ENCODE results near the gene UVRAG. TPM values are rescaled to one million over a fixed set of nuclear protein-coding genes. Genes with fewer than 3 reads are reported as not detected.

The UVRAG gene
- total RNA-seq (10 to 100 TPM; 20.2 to 22.3 TPM), polyA plus RNA-seq (10 to 100 TPM in 2 of 3 donors, 1 to 10 TPM in 1; 8.9 to 12.6 (median 10.4) TPM), total RNA-seq (26.7 to 50.7 (median 43.5) reads per million in 6 experiments)

- Mint-ChIP-seq H3K4me3 (peak within 1 kb of the TSS in 4 of 10 donors; percentile 91 to 97 (median 94)), H3K36me3 (no peaks in the 10 kb centered on the region), H3K27me3 (no peaks in the 10 kb centered on the region), H3K4me1 (peaks cover 2 to 30% (median 27%) of the 10 kb centered on the region in 4 donors), H3K9me3 (no peaks in the 10 kb centered on the region), H3K27ac (peak within 1 kb of the TSS in 7 of 10 donors; percentile 82 to 99 (median 97))
- DNase-seq (peak; percentile 94 to 99 (median 98)), ATAC-seq (peak; percentile 84 to 87)
- POLR2A ChIA-PET = interaction anchor here (0.6 to 0.8 kb wide), 4 partner anchors 9 to 54 kb away, joined by 3 to 4 read pairs (median 3); no protein-coding TSS in a partner anchor
Observed at GRCh38 chr11:75814677-75815344, at the start of gene UVRAG. UVRAG (plus strand) TSS chr11:75815210; CDS start chr11:75815408, 198 bp downstream.

GRCh38 chr11:75766443-75767227 lies 48.4 kb upstream of the UVRAG start:
- Mint-ChIP-seq H3K4me3 (peak overlapping the region in 2 of 10 donors; percentile 28 to 57), H3K27ac (peak overlapping the region in 1 of 10 donors; percentile 27), H3K9me3 (no peaks in the 10 kb centered on the region), H3K27me3 (peaks cover 2 to 25% (median 12%) of the 10 kb centered on the region in 5 donors), H3K4me1 (peaks cover 10 to 21% (median 15%) of the 10 kb centered on the region in 4 donors), H3K36me3 (no peaks in the 10 kb centered on the region)
- ATAC-seq (no peak), DNase-seq (no peak)
- POLR2A ChIA-PET = no interaction called here

DNA sequence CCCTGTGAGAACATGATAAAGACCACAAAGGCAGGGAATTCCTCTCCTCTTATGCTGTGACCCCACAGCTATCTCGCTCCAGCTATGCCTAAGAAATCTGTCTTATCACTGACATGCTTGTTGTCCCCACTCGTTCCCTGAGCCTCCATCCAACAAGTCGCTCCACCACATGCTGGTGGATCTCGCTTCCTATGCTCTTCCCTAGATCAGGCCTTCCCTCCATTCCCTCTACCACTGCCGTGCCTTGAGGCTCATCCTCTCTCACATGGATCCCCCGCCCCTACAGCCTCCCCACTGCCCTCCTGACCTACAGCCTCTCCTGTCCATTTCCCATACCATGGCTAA lies 47.8 kb upstream of the UVRAG start:
- H3K4me1 Mint-ChIP-seq = peaks cover 10 to 21% (median 15%) of the 10 kb centered on the region in 4 donors
- no peaks in the 10 kb centered on the region for H3K9me3 Mint-ChIP-seq
- peaks cover 2 to 25% (median 12%) of the 10 kb centered on the region in 5 donors for H3K27me3 Mint-ChIP-seq
- H3K27ac Mint-ChIP-seq = peak overlapping the region in 2 of 10 donors; percentile 27 to 37
- DNase-seq (no peak), ATAC-seq (no peak)
- H3K36me3 Mint-ChIP-seq = no peaks in the 10 kb centered on the region
- peak overlapping the region in 7 of 10 donors; percentile 5 to 69 (median 45) for H3K4me3 Mint-ChIP-seq
- POLR2A ChIA-PET = no interaction called here

DNA sequence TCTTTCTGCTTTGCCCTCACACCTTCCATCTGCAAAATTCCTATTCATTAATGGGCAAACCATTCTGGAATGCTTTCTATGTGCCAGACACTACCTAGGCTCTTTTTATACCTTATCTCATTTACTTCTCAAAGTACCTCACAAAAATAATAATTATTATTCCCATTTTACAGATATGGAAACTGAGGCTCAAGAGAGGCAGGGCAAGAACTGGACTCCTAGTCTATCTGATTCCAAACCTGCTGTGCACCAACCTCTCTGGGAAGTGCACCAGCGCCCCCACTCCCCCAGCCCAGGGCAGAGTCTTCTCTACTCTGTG lies 47.3 kb upstream of the UVRAG start:
- H3K9me3 Mint-ChIP-seq = no peaks in the 10 kb centered on the region
- ATAC-seq (no peak), DNase-seq (no peak)
- peak overlapping the region in 9 of 10 donors; percentile 71 to 94 (median 80) for H3K4me3 Mint-ChIP-seq
- POLR2A ChIA-PET = no interaction called here
- peaks cover 2 to 25% (median 12%) of the 10 kb centered on the region in 5 donors for H3K27me3 Mint-ChIP-seq
- H3K4me1 Mint-ChIP-seq = peaks cover 10 to 25% (median 15%) of the 10 kb centered on the region in 4 donors
- H3K27ac Mint-ChIP-seq = peak overlapping the region in 3 of 10 donors; percentile 32 to 71 (median 53)
- no peaks in the 10 kb centered on the region for H3K36me3 Mint-ChIP-seq

DNA sequence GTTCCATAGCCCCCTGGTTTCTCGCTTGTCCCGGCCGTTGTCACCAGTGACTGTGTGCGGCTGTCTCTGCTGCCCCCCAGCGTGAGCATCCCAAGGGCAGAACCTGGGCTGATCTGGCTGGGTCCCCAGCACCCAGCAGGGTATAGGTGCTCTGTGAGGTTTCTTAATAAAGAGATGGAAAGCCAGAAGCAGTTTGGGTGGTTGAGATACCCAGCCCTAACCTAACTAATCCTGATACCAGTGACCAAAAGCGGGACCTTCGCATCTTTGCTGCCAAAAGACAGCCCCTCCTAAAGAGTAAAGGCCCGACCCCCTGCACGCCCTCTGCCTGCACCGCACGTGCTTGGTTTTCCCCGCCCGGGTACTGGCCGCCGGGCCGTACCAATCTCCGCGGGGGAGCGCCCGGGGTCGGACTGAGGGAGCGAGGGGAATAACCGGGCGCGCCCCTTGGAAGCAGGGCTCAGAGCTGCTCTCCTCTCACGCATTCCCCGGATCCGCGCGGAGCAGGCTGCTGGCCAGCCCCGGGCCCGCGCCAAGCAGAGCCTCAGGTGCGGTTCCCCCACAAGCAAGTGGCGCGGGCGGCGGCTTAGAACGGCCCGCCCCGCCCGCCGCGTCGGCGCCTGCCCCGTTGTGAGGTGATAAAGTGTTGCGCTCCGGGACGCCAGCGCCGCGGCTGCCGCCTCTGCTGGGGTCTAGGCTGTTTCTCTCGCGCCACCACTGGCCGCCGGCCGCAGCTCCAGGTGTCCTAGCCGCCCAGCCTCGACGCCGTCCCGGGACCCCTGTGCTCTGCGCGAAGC lies 46.7 kb upstream of the UVRAG start, which contains the start of gene DGAT2:
Gene DGAT2, plus strand, starts transcription at position 667 of the 797 bp plus-strand sequence. CDS start 214 bp downstream, outside the sequence.
- no peaks in the 10 kb centered on the region for H3K36me3 Mint-ChIP-seq
- POLR2A ChIA-PET = no interaction called here
- H3K9me3 Mint-ChIP-seq = no peaks in the 10 kb centered on the region
- H3K27ac Mint-ChIP-seq = peak within 1 kb of the TSS in 8 of 10 donors; percentile 32 to 83 (median 71)
- H3K27me3 Mint-ChIP-seq = peaks cover 2 to 25% (median 12%) of the 10 kb centered on the region in 5 donors
- H3K4me1 Mint-ChIP-seq = peaks cover 10 to 28% (median 15%) of the 10 kb centered on the region in 4 donors
- ATAC-seq (peak; percentile 91 to 92), DNase-seq (peak; percentile 46 to 78 (median 63))
- H3K4me3 Mint-ChIP-seq = peak within 1 kb of the TSS; percentile 71 to 94 (median 80)

- POLR2A ChIA-PET = no interaction called here
- peak; percentile 9 to 19 for ATAC-seq
- Mint-ChIP-seq H3K4me1 (peaks cover 8 to 34% (median 15%) of the 10 kb centered on the region in 4 donors), H3K36me3 (no peaks in the 10 kb centered on the region), H3K9me3 (no peaks in the 10 kb centered on the region), H3K27me3 (peaks cover 2 to 25% (median 12%) of the 10 kb centered on the region in 5 donors), H3K27ac (peak overlapping the region in 2 of 10 donors; percentile 53 to 54), H3K4me3 (peak overlapping the region; percentile 65 to 83 (median 72))
- peak in 1 of 10 donors; percentile 3 for DNase-seq
Observed at GRCh38 chr11:75768909-75769771, 45.9 kb upstream of the UVRAG start.

- POLR2A ChIA-PET = no interaction called here
- Mint-ChIP-seq H3K4me1 (peaks cover 8 to 37% (median 15%) of the 10 kb centered on the region in 4 donors), H3K27ac (peak overlapping the region in 1 of 10 donors; percentile 31), H3K9me3 (no peaks in the 10 kb centered on the region), H3K27me3 (peaks cover 2 to 25% (median 12%) of the 10 kb centered on the region in 5 donors), H3K4me3 (peak overlapping the region in 7 of 10 donors; percentile 50 to 83 (median 56)), H3K36me3 (no peaks in the 10 kb centered on the region)
- DNase-seq (no peak), ATAC-seq (no peak)
Observed at GRCh38 chr11:75770102-75770501, 44.9 kb upstream of the UVRAG start.

DNA sequence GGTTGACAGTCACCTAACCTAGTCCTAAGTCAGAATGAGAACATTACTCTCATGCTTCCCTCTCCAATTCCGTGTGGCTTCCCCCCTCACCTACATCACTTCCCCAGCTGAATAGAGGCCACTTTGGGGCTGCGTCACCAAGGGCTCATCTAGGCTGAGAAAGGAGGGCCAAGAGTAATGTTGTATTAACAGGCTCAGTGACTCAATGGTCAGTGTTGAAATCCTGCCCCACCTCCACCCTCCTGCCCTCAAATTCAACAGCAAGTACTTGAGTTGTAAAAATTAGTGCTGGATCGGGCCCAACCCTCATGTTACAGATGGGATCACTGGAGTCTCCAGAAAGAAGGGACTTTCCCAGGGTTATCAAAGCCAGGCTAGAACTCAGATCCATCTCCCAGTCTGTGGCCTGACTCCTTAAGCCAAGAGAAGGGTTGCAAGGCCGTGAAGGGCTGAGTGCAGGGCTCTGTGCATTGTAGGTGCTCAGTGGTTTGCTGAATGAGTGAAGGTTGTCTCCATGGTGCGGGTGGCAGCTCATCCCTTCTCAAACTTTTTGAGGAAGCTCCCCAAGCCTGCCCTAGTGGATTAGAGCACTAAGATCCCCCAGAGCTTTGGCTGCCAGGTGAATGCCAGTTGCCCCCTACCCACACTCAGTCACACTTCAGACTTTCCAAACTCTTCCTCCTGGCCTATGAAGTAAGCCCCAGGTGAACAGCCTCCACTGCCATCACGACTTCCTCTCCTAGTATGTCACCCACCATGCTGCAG lies 43.2 kb upstream of the UVRAG start:
- no peaks in the 10 kb centered on the region for H3K36me3 Mint-ChIP-seq
- peaks cover 8 to 38% (median 15%) of the 10 kb centered on the region in 4 donors for H3K4me1 Mint-ChIP-seq
- DNase-seq (no peak), ATAC-seq (no peak)
- no peak overlapping the region for H3K27ac Mint-ChIP-seq
- H3K9me3 Mint-ChIP-seq = no peaks in the 10 kb centered on the region
- POLR2A ChIA-PET = interaction anchor here (1.1 kb wide), 1 partner anchor 29 kb away, joined by 3 read pairs; no protein-coding TSS in a partner anchor
- H3K4me3 Mint-ChIP-seq = no peak overlapping the region
- H3K27me3 Mint-ChIP-seq = peaks cover 2 to 20% (median 12%) of the 10 kb centered on the region in 5 donors

- Mint-ChIP-seq H3K4me1 (peaks cover 2 to 41% (median 5%) of the 10 kb centered on the region in 4 donors), H3K4me3 (no peak overlapping the region), H3K27me3 (peaks cover 2 to 11% (median 10%) of the 10 kb centered on the region in 5 donors), H3K27ac (peak overlapping the region in 3 of 10 donors; percentile 3 to 39 (median 4)), H3K9me3 (no peaks in the 10 kb centered on the region), H3K36me3 (no peaks in the 10 kb centered on the region)
- POLR2A ChIA-PET = no interaction called here
- ATAC-seq = no peak
- DNase-seq = peak in 1 of 10 donors; percentile 18
Observed at GRCh38 chr11:75773595-75774353, 41.2 kb upstream of the UVRAG start.

DNA sequence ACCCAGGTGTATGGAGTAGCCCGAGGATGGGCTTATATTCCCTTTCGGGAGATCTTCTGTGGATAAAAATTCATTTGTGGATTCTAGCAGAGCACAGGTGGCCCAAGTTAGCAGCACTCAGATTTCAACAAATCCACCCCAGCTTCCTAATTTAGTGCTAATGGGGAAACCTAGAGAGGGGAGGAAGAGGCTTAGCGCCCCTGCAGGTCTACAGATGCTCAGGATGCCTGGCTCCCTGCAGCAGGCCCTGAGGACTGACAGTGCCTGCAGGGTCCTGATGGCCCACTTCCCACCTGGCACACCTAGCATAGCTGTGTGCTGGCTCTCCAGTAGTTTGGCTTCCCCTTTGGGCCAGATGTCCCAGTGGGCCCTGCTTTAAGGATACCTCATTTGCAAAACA lies 40.0 kb upstream of the UVRAG start:
- ATAC-seq (no peak), DNase-seq (no peak)
- Mint-ChIP-seq H3K9me3 (no peaks in the 10 kb centered on the region), H3K27ac (peak overlapping the region in 1 of 10 donors; percentile 19), H3K36me3 (no peaks in the 10 kb centered on the region), H3K4me1 (peaks cover 0 to 34% (median 2%) of the 10 kb centered on the region in 4 donors), H3K4me3 (no peak overlapping the region), H3K27me3 (peaks cover 0 to 3% (median under 1%) of the 10 kb centered on the region in 5 donors)
- POLR2A ChIA-PET = no interaction called here
